Epithelial cell of esophagus (primary cell): Measurements from ENCODE around the gene TMC3.
"Not testable (repeated sequence)": the region's sequence is repeated elsewhere in the genome, so short reads cannot be mapped to it uniquely, and the experiment has no call there.

ENCODE experiments used
- DNase-seq: peaks from one replicate; pipeline ENCODE4 v3.0.0; 2010; ENCODE audit warnings: low read depth
- H3K4me3 ChIP-seq: 2 replicates; pipeline ENCODE4 v1.5.1; 2011; ENCODE audit warnings: mild to moderate bottlenecking, low read length, control low read depth
- CTCF ChIP-seq: IDR thresholded peaks from 2 replicates; pipeline ENCODE4 v1.5.1; 2011; ENCODE audit warnings: low read depth, mild to moderate bottlenecking, low read length, control low read depth, inconsistent platforms; ENCODE audit not compliant: insufficient read depth; ENCODE audit errors: missing control alignments

TMC3 gene

GRCh38 chr15:81334768-81335435 lies 39.1 kb downstream of the TMC3 start:
- H3K4me3 ChIP-seq, result no peak overlapping the region
- no peak for TF ChIP-seq CTCF
- DNase-seq, result no peak

- no peak overlapping the region for H3K4me3 ChIP-seq
- TF ChIP-seq CTCF, result no peak
- DNase-seq, result no peak
Observed at GRCh38 chr15:81333363-81333762, 40.6 kb downstream of the TMC3 start.

- H3K4me3 ChIP-seq, result no peak overlapping the region
- TF ChIP-seq CTCF, result no peak
- no peak for DNase-seq
Observed at GRCh38 chr15:81332326-81332725, 41.7 kb downstream of the TMC3 start.

GRCh38 chr15:81331600-81331999 lies 42.4 kb downstream of the TMC3 start:
- no peak for TF ChIP-seq CTCF

GRCh38 chr15:81331141-81331540 lies 42.9 kb downstream of the TMC3 start:
- H3K4me3 ChIP-seq, DNase-seq: not testable (repeated sequence)

More at GRCh38 chr15:81331600-81331999, 42.4 kb downstream of the TMC3 start:
- DNase-seq, result no peak
- H3K4me3 ChIP-seq, result no peak overlapping the region

GRCh38 chr15:81330366-81331090 lies 43.5 kb downstream of the TMC3 start:
- no peak for DNase-seq
- H3K4me3 ChIP-seq, result no peak overlapping the region
- no peak for TF ChIP-seq CTCF

GRCh38 chr15:81329446-81329845 lies 44.6 kb downstream of the TMC3 start:
- no peak for DNase-seq
- H3K4me3 ChIP-seq, result no peak overlapping the region
- no peak for TF ChIP-seq CTCF
